HCT116 (cell line): ENCODE data around the gene NUDT9.

Source experiments
- CTCF ChIP-seq, 3 experiments: fragments of 200-600 bp in 1 of 3; sonication (generic) in 1 of 3; IDR thresholded peaks in 2 of 3; conservative IDR thresholded peaks in 1 of 3; 2 replicates each; pipeline ENCODE4 v1.5.1; 2012 to 2017; ENCODE audit warnings: low read depth in 2 of 3, low read length in 2 of 3, antibody characterized with exemption in 1 of 3, borderline replicate concordance in 1 of 3, control low read depth in 1 of 3, mild to moderate bottlenecking in 1 of 3, mixed read lengths in 1 of 3, mixed run types in 1 of 3, moderate library complexity in 1 of 3; ENCODE audit not compliant: insufficient read depth in 1 of 3
- EZH2 ChIP-seq: fragments of 200-600 bp; sonication (generic); IDR thresholded peaks from 2 replicates; pipeline ENCODE4 v1.6.1; 2017; ENCODE audit warnings: antibody characterized with exemption, mixed run types
- JUND ChIP-seq: IDR thresholded peaks from 2 replicates; pipeline ENCODE4 v1.6.1; 2012
- MAX ChIP-seq: IDR thresholded peaks from 2 replicates; pipeline ENCODE4 v1.6.1; 2012
- POLR2A ChIP-seq: IDR thresholded peaks from 2 replicates; pipeline ENCODE4 v1.7.0; 2011; ENCODE audit warnings: borderline replicate concordance; ENCODE audit not compliant: insufficient read depth, insufficient read length; ENCODE audit errors: extremely low read depth
- POLR2AphosphoS5 ChIP-seq: IDR thresholded peaks from 2 replicates; pipeline ENCODE4 v1.6.1; 2011; ENCODE audit warnings: mild to moderate bottlenecking, low read depth, low read length, moderate library complexity
- SP1 ChIP-seq: IDR thresholded peaks from 2 replicates; pipeline ENCODE4 v1.6.1; 2012; ENCODE audit warnings: low read depth
- TCF7L2 ChIP-seq: IDR thresholded peaks from 2 replicates; pipeline ENCODE4 v1.7.0; 2011; ENCODE audit warnings: borderline replicate concordance, inconsistent platforms; ENCODE audit not compliant: insufficient read depth, insufficient read length; ENCODE audit errors: extremely low read depth

DNA sequence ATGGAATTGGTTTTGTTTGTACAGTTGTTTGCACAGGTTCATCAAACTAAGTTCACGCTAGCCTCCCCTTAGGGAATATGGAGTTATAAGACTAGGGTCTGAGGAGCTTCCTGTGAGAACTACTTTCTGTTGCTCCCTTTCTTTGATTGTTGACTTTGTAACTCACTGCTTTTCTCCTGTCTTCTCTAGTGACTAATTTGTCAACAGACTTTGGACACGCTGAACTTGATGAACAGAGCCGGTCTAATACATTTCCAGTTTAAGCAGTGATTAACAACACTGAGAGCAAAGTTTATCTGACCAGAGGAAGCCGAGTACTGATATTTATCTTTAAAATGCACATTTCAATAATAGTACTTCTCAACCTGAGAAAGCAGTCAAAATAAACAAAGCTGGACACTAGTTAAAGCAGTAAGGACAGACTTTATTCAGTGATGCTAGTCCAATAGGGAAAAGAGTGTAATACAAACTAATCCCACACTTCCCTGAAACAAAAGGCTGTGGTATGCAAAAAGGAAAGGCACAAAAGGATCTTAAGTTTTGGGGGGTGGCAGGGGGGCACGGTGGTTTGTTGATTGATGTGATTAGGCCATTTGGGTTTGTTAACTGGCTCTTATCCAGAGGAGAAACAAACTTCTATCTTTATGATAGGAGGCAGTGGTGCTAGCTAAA lies 2.7 kb upstream of the NUDT9 start:
- no peak for TF ChIP-seq MAX
- TF ChIP-seq CTCF (IDR thresholded peaks at IDR 0.05 in 2 of 3, conservative IDR thresholded peaks at IDR 0.05 in 1 of 3; ENCODE audit: borderline replicate concordance in 1 of 3, insufficient read depth in 1 of 3, low read depth in 2 of 3, low read length in 2 of 3), result no peak
- TF ChIP-seq JUND, result no peak
- TF ChIP-seq EZH2, result no peak
- TF ChIP-seq POLR2AphosphoS5, result no peak
- TF ChIP-seq POLR2A, result no peak
- TF ChIP-seq SP1, result no peak
- no peak for TF ChIP-seq TCF7L2
